ENCODE results near the gene KLK2.
A peak's percentile ranks its signal among the peaks of the same experiment; 100 is the strongest.

The KLK2 gene

GRCh38 chr19:50873056-50873455 is at the start of gene KLK2:
TSS of gene KLK2 (plus strand) at chr19:50873439. CDS start at chr19:50873474, 35 bp downstream.
- peaks cover 11% of the 10 kb centered on the region for H3K27me3 Mint-ChIP-seq
- H3K9me3 Mint-ChIP-seq: no peaks in the 10 kb centered on the region
- no peak within 1 kb of the TSS for H3K4me3 Mint-ChIP-seq
- H3K36me3 Mint-ChIP-seq (ENCODE audit: low read depth): no peaks in the 10 kb centered on the region
- H3K27ac Mint-ChIP-seq: no peak within 1 kb of the TSS
- intact Hi-C loops (cut with micrococcal nuclease): no loop called here
- no peaks in the 10 kb centered on the region for H3K4me1 Mint-ChIP-seq (ENCODE audit: low read depth)

GRCh38 chr19:50826492-50827240 is 46.6 kb upstream of the KLK2 start:
- intact Hi-C loops (cut with micrococcal nuclease): no loop called here
- Mint-ChIP-seq H3K4me1 (ENCODE audit: low read depth) (no peaks in the 10 kb centered on the region), H3K27ac (no peak overlapping the region), H3K36me3 (ENCODE audit: low read depth) (no peaks in the 10 kb centered on the region), H3K27me3 (peaks cover 52% of the 10 kb centered on the region), H3K4me3 (no peak overlapping the region), H3K9me3 (no peaks in the 10 kb centered on the region)

GRCh38 chr19:50827476-50827875 is 45.8 kb upstream of the KLK2 start:
- Mint-ChIP-seq H3K4me1 (ENCODE audit: low read depth) (no peaks in the 10 kb centered on the region), H3K36me3 (ENCODE audit: low read depth) (no peaks in the 10 kb centered on the region), H3K27ac (no peak overlapping the region), H3K9me3 (no peaks in the 10 kb centered on the region), H3K27me3 (peaks cover 48% of the 10 kb centered on the region), H3K4me3 (no peak overlapping the region)
- intact Hi-C loops (cut with micrococcal nuclease): no loop called here

GRCh38 chr19:50829801-50830200 is 43.4 kb upstream of the KLK2 start:
- Mint-ChIP-seq H3K4me1 (ENCODE audit: low read depth) (no peaks in the 10 kb centered on the region), H3K27ac (no peak overlapping the region), H3K36me3 (ENCODE audit: low read depth) (no peaks in the 10 kb centered on the region), H3K4me3 (no peak overlapping the region), H3K9me3 (no peaks in the 10 kb centered on the region), H3K27me3 (peaks cover 49% of the 10 kb centered on the region)
- intact Hi-C loops (cut with micrococcal nuclease): no loop called here

- Mint-ChIP-seq H3K36me3 (ENCODE audit: low read depth) (no peaks in the 10 kb centered on the region), H3K4me3 (no peak overlapping the region), H3K27me3 (peaks cover 56% of the 10 kb centered on the region), H3K4me1 (ENCODE audit: low read depth) (no peaks in the 10 kb centered on the region), H3K27ac (no peak overlapping the region), H3K9me3 (no peaks in the 10 kb centered on the region)
- intact Hi-C loops (cut with micrococcal nuclease): no loop called here
Observed at GRCh38 chr19:50830266-50831025, 42.8 kb upstream of the KLK2 start.

GRCh38 chr19:50831026-50831396 is 42.2 kb upstream of the KLK2 start:
- intact Hi-C loops (cut with micrococcal nuclease): no loop called here

GRCh38 chr19:50832666-50833065 is 40.6 kb upstream of the KLK2 start:
- no peak overlapping the region for H3K4me3 Mint-ChIP-seq
- peaks cover 9% of the 10 kb centered on the region for H3K4me1 Mint-ChIP-seq (ENCODE audit: low read depth)
- no peak overlapping the region for H3K27ac Mint-ChIP-seq
- no peaks in the 10 kb centered on the region for H3K36me3 Mint-ChIP-seq (ENCODE audit: low read depth)
- H3K27me3 Mint-ChIP-seq: peaks cover 63% of the 10 kb centered on the region
- intact Hi-C loops (cut with micrococcal nuclease): no loop called here
- no peaks in the 10 kb centered on the region for H3K9me3 Mint-ChIP-seq

More at GRCh38 chr19:50831026-50831396, 42.2 kb upstream of the KLK2 start:
- Mint-ChIP-seq H3K36me3 (ENCODE audit: low read depth) (no peaks in the 10 kb centered on the region), H3K27me3 (peaks cover 60% of the 10 kb centered on the region), H3K4me3 (no peak overlapping the region), H3K27ac (no peak overlapping the region), H3K9me3 (no peaks in the 10 kb centered on the region), H3K4me1 (ENCODE audit: low read depth) (peaks cover under 1% of the 10 kb centered on the region)

- peaks cover 9% of the 10 kb centered on the region for H3K4me1 Mint-ChIP-seq (ENCODE audit: low read depth)
- no peaks in the 10 kb centered on the region for H3K36me3 Mint-ChIP-seq (ENCODE audit: low read depth)
- peaks cover 63% of the 10 kb centered on the region for H3K27me3 Mint-ChIP-seq
- no peak within 1 kb of the TSS for H3K4me3 Mint-ChIP-seq
- intact Hi-C loops (cut with micrococcal nuclease): no loop called here
- H3K27ac Mint-ChIP-seq: no peak within 1 kb of the TSS
- no peaks in the 10 kb centered on the region for H3K9me3 Mint-ChIP-seq
Observed at GRCh38 chr19:50833117-50833801, 40.0 kb upstream of the KLK2 start, which contains the start of gene KLK15. TSS of gene KLK15 (minus strand) at chr19:50833574. CDS start at chr19:50831492, 2,082 bp downstream.

GRCh38 chr19:50833802-50834167 is 39.5 kb upstream of the KLK2 start:
- H3K4me3 Mint-ChIP-seq: no peak overlapping the region
- H3K36me3 Mint-ChIP-seq (ENCODE audit: low read depth): no peaks in the 10 kb centered on the region
- H3K27me3 Mint-ChIP-seq: peaks cover 65% of the 10 kb centered on the region
- no peaks in the 10 kb centered on the region for H3K9me3 Mint-ChIP-seq
- peaks cover 9% of the 10 kb centered on the region for H3K4me1 Mint-ChIP-seq (ENCODE audit: low read depth)
- intact Hi-C loops (cut with micrococcal nuclease): no loop called here
- no peak overlapping the region for H3K27ac Mint-ChIP-seq

- H3K9me3 Mint-ChIP-seq: no peaks in the 10 kb centered on the region
- no peaks in the 10 kb centered on the region for H3K36me3 Mint-ChIP-seq (ENCODE audit: low read depth)
- peak overlapping the region; percentile 71 for H3K4me3 Mint-ChIP-seq
- intact Hi-C loops (cut with micrococcal nuclease): no loop called here
- H3K27me3 Mint-ChIP-seq: peaks cover 69% of the 10 kb centered on the region
- H3K27ac Mint-ChIP-seq: peak overlapping the region; percentile 62
- H3K4me1 Mint-ChIP-seq (ENCODE audit: low read depth): peaks cover 9% of the 10 kb centered on the region
Observed at GRCh38 chr19:50835103-50835784, 38.0 kb upstream of the KLK2 start.

- H3K4me1 Mint-ChIP-seq (ENCODE audit: low read depth): peaks cover 9% of the 10 kb centered on the region
- peaks cover 69% of the 10 kb centered on the region for H3K27me3 Mint-ChIP-seq
- H3K36me3 Mint-ChIP-seq (ENCODE audit: low read depth): no peaks in the 10 kb centered on the region
- intact Hi-C loops (cut with micrococcal nuclease): no loop called here
- peak overlapping the region; percentile 62 for H3K27ac Mint-ChIP-seq
- no peaks in the 10 kb centered on the region for H3K9me3 Mint-ChIP-seq
- H3K4me3 Mint-ChIP-seq: peak overlapping the region; percentile 71
Observed at GRCh38 chr19:50835785-50836542, 37.3 kb upstream of the KLK2 start.

- peaks cover 9% of the 10 kb centered on the region for H3K4me1 Mint-ChIP-seq (ENCODE audit: low read depth)
- intact Hi-C loops (cut with micrococcal nuclease): no loop called here
- peaks cover 66% of the 10 kb centered on the region for H3K27me3 Mint-ChIP-seq
- no peaks in the 10 kb centered on the region for H3K9me3 Mint-ChIP-seq
- peak overlapping the region; percentile 71 for H3K4me3 Mint-ChIP-seq
- H3K27ac Mint-ChIP-seq: peak overlapping the region; percentile 62
- H3K36me3 Mint-ChIP-seq (ENCODE audit: low read depth): no peaks in the 10 kb centered on the region
Observed at GRCh38 chr19:50836543-50837195, 36.6 kb upstream of the KLK2 start.

- Mint-ChIP-seq H3K27ac (no peak overlapping the region), H3K9me3 (no peaks in the 10 kb centered on the region), H3K4me1 (ENCODE audit: low read depth) (peaks cover 9% of the 10 kb centered on the region), H3K36me3 (ENCODE audit: low read depth) (no peaks in the 10 kb centered on the region), H3K27me3 (peaks cover 62% of the 10 kb centered on the region), H3K4me3 (no peak overlapping the region)
- intact Hi-C loops (cut with micrococcal nuclease): no loop called here
Observed at GRCh38 chr19:50837300-50837699, 35.9 kb upstream of the KLK2 start.
